Urothelium cell line (cell line): ENCODE results near the gene BBS12.
"Not testable (repeated sequence)": the region's sequence is repeated elsewhere in the genome, so short reads cannot be mapped to it uniquely, and the experiment has no call there.

Source experiments
- DNase-seq: peaks from one replicate; pipeline ENCODE4 v3.0.0; 2011; ENCODE audit warnings: low spot score, mixed read lengths
- FAIRE-seq: peaks from 2 replicates; lab custom pipeline; 2011; peaks lifted over from hg19 to GRCh38; lab: Jason Lieb, UNC

Gene BBS12

GRCh38 chr4:122762966-122763716, 30.6 kb downstream of the BBS12 start:
- no peak for FAIRE-seq

DNA sequence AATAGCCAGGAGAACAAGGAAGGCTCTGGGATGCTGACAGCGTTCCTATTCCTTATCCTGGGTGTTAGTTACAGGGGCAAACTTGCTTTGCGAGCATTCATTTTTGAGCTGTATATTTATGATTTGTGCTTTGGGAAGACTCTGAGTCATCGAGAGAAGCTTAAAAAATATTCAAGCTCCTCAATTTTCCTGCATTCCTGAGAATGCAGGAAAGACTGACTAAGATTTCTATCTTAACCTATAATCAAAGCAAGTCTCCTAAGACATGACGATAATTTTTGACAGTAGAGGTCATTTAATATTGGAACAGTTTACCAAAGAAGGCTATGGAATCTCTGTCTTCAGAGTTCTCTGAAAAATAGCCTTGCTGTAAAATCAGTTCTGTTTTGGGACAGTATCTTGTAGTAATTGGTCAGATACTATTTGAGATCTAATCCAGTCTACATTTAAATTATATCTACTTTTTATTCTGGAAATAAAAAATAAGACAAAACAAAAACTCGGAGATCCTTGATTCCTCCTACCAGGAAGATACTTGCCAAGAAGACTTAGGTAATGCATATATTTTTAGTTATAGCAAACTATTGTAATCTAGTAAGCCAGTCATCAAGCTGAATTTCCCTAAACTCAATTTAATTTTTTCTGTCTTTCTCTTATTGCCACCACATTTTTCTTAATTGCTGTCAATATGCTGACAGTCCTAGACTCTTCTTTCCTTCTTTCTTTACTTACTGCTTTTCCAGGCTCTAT, 31.7 kb downstream of the BBS12 start:
- FAIRE-seq, result no peak
- DNase-seq, result no peak

More at GRCh38 chr4:122762966-122763716, 30.6 kb downstream of the BBS12 start:
- no peak for DNase-seq

- DNase-seq, result no peak
- FAIRE-seq, result no peak
Measured at GRCh38 chr4:122764821-122765215, 32.3 kb downstream of the BBS12 start.

- no peak for DNase-seq
- no peak for FAIRE-seq
Measured at GRCh38 chr4:122765692-122766352, 33.3 kb downstream of the BBS12 start.

DNA sequence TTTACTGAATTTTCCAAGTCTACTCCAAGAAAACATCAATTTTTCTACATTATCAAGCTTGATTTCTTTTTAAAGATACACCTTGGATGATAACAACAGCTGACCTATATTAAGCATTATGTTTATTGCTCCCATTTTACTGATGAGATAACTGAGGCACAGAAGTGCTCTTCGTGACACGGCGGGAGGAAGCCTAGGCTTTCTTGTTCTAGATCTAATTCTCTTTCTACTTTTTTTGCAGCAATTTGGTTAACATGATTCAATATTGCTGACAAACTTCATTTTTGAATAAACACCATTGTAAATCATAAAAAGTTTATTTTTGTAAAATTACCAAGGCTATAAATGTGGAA, 33.8 kb downstream of the BBS12 start:
- FAIRE-seq, result no peak

GRCh38 chr4:122766950-122767349, 34.4 kb downstream of the BBS12 start:
- DNase-seq, result no peak
- no peak for FAIRE-seq

More for the DNA sequence above, 33.8 kb downstream of the BBS12 start:
- no peak for DNase-seq

DNA sequence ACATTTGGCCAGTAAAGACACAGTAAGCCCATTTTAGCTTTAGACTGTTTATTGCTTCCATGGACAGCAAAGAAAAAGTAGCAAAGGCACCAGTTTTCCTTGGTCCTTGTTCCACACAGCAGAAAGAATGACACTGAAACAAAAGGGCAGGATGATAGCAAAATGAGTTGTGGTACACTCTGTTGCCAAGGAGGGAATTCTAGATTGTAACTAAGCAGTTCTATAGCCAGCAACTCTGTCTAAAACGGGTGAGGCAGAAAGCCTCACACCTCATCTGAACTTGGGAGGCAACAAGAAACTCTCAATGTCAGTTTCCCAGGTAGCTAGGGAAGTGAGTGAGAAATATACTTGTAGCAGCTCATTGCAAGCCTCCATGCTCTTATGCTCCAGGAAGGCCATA, 39.2 kb downstream of the BBS12 start:
- no peak for FAIRE-seq

GRCh38 chr4:122772311-122772710, 39.8 kb downstream of the BBS12 start:
- no peak for DNase-seq
- no peak for FAIRE-seq

More for the DNA sequence above, 39.2 kb downstream of the BBS12 start:
- DNase-seq, result no peak

- DNase-seq, result no peak
Measured at GRCh38 chr4:122772986-122773385, 40.5 kb downstream of the BBS12 start.

GRCh38 chr4:122775039-122775438, 42.5 kb downstream of the BBS12 start:
- FAIRE-seq (no peak), DNase-seq (no peak)

More at GRCh38 chr4:122772986-122773385, 40.5 kb downstream of the BBS12 start:
- no peak for FAIRE-seq

DNA sequence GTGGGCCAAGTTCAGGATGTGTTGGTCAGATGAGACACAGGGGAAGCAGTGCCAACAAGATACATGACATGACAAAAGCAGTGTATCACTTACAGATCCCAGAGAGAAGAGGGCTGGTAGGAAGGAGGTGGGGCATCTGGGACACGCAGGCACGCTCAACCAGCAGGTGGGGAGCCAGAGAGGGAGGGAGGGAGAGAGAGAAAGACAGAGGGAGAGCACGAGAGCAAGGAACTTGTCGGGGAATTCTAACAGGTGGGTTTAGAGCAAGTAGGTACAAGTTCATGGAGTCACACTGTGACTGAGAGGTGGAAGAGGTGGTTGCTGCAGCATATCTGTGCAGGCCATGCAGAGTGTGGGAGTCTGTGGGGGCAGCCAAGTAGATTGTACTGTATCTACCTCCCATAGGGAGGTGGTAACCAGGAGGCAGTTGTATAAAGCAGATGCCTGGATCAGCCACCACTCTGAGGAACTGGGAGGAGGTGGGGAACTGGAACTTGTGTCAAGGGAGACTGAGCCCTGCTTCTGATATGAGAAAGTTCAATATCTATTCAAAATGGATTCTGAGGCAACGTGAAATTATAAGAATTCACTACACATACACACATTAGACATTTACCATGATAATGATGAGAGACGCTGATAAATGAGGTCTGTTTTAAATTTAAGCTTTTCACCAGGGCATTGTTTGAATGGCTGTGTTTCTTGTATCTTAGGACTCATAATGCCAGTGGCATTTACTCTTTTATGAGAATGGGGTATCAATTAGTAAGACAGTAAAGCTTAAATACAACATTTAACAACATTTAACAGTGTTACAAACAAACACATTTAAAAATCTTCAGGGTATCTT, 43.7 kb downstream of the BBS12 start:
- no peak for DNase-seq
- no peak for FAIRE-seq

GRCh38 chr4:122776916-122777315, 44.4 kb downstream of the BBS12 start:
- DNase-seq (no peak), FAIRE-seq (no peak)

GRCh38 chr4:122777846-122778673, 45.6 kb downstream of the BBS12 start:
- no peak for DNase-seq
- FAIRE-seq, result peak; percentile 35

GRCh38 chr4:122781486-122781885, 49.0 kb downstream of the BBS12 start:
- DNase-seq (no peak), FAIRE-seq (no peak)

DNA sequence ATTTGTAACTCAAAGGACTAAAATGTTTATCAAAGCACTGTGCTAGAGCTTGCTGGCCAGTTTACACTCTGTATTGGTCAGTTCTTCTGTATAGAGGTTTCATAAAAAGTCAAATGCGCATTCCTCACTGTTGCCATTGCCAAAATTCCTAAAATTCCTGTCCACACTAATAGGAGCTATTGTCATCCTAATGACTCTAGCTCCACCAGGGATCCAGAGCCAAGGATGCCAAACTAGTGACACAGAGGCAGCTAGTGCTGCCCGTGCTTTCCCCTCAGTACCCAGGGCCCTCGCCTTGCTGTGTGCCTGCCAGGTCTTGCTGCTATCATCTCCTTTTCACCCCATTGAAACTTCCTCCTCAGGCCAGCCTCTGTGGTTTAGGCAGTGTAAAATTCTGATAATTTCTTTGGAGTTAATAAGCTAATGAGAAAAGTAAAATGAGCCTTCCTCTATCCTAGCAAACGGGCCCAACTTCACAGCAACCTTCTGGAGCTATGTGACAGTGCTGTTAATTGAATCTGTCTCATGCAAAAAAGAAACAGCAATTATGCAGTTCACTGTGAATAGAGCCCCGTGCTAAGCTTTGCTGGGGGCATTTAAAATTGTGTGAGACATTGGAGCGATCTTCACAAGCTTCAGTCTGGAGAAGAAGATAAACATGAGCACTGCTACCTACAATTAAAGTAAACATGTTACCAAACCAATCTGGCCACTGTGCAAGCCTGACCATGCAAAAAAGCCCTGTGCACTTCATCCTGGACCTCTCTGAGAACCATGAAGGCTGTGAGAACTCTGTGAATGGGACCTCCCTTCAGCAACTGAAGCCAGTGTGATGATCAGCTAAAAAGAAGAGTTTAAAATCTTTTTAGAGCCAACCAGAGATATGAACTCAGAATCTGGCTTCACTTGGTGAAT, 51.1 kb downstream of the BBS12 start:
- FAIRE-seq (peak; percentile 79), DNase-seq (peak; percentile 91)

- FAIRE-seq (no peak), DNase-seq (no peak)
Measured at GRCh38 chr4:122784261-122784660, 51.8 kb downstream of the BBS12 start.

DNA sequence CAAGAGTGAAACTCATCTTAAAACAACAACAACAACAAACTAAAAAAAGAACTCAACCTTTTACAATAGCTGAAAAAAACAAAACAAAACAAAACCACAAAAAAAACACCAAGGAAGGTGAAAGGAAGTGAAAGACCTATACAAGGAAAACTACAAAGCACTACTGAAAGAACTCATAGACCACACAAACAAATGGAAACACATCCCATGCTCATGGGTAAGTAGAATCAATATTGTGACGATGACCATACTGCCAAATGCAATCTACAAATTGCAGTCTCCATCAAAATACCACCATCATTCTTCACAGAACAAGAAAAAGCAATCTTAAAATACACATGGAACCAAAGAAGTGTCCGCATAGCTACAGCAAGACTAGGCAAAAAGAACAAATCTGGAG, 52.6 kb downstream of the BBS12 start:
- FAIRE-seq (no peak), DNase-seq (no peak)

GRCh38 chr4:122786296-122786695, 53.8 kb downstream of the BBS12 start:
- not testable (repeated sequence) for FAIRE-seq, DNase-seq

DNA sequence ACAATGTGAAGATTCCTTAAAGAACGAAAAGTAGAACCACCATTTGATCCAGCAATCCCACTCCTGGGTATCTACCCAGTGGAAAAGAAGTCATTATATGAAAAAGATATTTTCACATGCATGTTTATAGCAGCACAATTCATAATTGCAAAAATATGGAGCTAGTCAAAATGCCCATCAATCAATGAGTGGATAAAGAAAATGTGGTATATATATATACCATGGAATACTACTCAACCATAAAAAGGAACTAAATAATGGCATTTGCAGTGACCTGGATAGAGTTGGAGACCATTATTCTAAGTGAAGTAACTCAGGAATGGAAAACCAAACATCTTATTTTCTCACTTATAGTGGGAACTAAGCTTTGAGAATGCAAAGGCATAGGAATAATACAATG, 54.4 kb downstream of the BBS12 start:
- FAIRE-seq, DNase-seq: not testable (repeated sequence)
